CD4-positive, alpha-beta T cell (primary cell): Measurements from ENCODE around the gene TMEM132D. TPM values are rescaled to one million over a fixed set of nuclear protein-coding genes. Genes with fewer than 3 reads are reported as not detected.

Experiments used
- ATAC-seq: fragments of 200-7000 bp; cut with Tn5 transposase; one replicate; pipeline ENCODE4 v1.10.0; 2022; ENCODE audit warnings: mild to moderate bottlenecking; ENCODE audit not compliant: poor library complexity
- CTCF ChIA-PET: fragments of 350-600 bp; sonication (Branson Sonifier 250); formaldehyde crosslinking; loops from one replicate; lab custom pipeline; 2021; ENCODE audit warnings: antibody characterized with exemption, inconsistent platforms; lab: Charles Lee
- POLR2A ChIA-PET: fragments of 350-600 bp; sonication (Branson Sonifier 250); formaldehyde crosslinking; loops from one replicate; lab custom pipeline; 2021; ENCODE audit warnings: antibody characterized with exemption, inconsistent platforms; lab: Charles Lee
- DNase-seq, 14 experiments: peaks; one replicate each; pipeline ENCODE4 v3.0.0-alpha.2; 2013 to 2020; ENCODE audit warnings: mixed read lengths in 2 of 14
- H3K27ac ChIP-seq, 2 donors: one replicate each; pipeline versions ENCODE4 v1.5.1 to v1.7.0; 2013; ENCODE audit warnings: low read length in 2 of 2, low read depth in 1 of 2, mild to moderate bottlenecking in 1 of 2
- H3K27me3 ChIP-seq, 2 experiments: 1 replicate in 1 of 2; 2 replicates in 1 of 2; pipeline versions ENCODE4 v1.6.1 to v1.7.0; 2013; ENCODE audit warnings: low read length in 2 of 2, control low read depth in 1 of 2, mild to moderate bottlenecking in 1 of 2, moderate library complexity in 1 of 2; ENCODE audit not compliant: insufficient read depth in 2 of 2, control insufficient read depth in 1 of 2
- H3K36me3 ChIP-seq: one replicate; pipeline ENCODE4 v1.6.1; 2013; ENCODE audit warnings: low read length, control low read depth; ENCODE audit not compliant: insufficient read depth
- H3K4me1 ChIP-seq: one replicate; pipeline ENCODE4 v1.6.1; 2013; ENCODE audit warnings: low read length, control low read depth; ENCODE audit not compliant: insufficient read depth
- H3K4me3 ChIP-seq: one replicate; pipeline ENCODE4 v1.5.1; 2013; ENCODE audit warnings: mild to moderate bottlenecking, low read length, moderate library complexity
- H3K9me3 ChIP-seq, 2 experiments: 1 replicate in 1 of 2; 2 replicates in 1 of 2; pipeline versions ENCODE4 v1.6.1 to v1.7.0; 2013; ENCODE audit warnings: low read length in 2 of 2, mild to moderate bottlenecking in 2 of 2, control low read depth in 1 of 2, moderate library complexity in 1 of 2; ENCODE audit not compliant: control insufficient read depth in 1 of 2, insufficient read depth in 1 of 2
- H3K27ac Mint-ChIP-seq: one replicate; pipeline ENCODE4 v1.8.0; 2020; ENCODE audit warnings: mixed read lengths
- H3K27me3 Mint-ChIP-seq: one replicate; pipeline ENCODE4 v1.8.0; 2021; ENCODE audit warnings: mixed read lengths
- H3K36me3 Mint-ChIP-seq: one replicate; pipeline ENCODE4 v1.8.0; 2021; ENCODE audit warnings: low read depth, mixed read lengths
- H3K4me1 Mint-ChIP-seq: one replicate; pipeline ENCODE4 v1.8.0; 2021; ENCODE audit warnings: low read depth, mixed read lengths
- H3K4me3 Mint-ChIP-seq: one replicate; pipeline ENCODE4 v1.8.0; 2020; ENCODE audit warnings: mild to moderate bottlenecking, mixed read lengths
- H3K9me3 Mint-ChIP-seq: one replicate; pipeline ENCODE4 v1.8.0; 2020; ENCODE audit warnings: mixed read lengths
- CTCF ChIP-seq: fragments of 200-600 bp; IDR thresholded peaks from one replicate; pipeline ENCODE4 v1.8.0; 2022; ENCODE audit warnings: antibody characterized with exemption, mild to moderate bottlenecking
- intact Hi-C, 2 experiments: fragments of 100-400 bp; cut with DNase I in 1 of 2; cut with micrococcal nuclease in 1 of 2; formaldehyde crosslinking; loops; one replicate each; pipeline versions ENCODE4 v1.15.1 to v1.9.0; 2023 to 2025; cut with DNase I, micrococcal nuclease
- total RNA-seq, 174 experiments: library from RNA in 2 of 174; stranded (reverse) in 2 of 174; gene quantifications; one replicate each; pipeline ENCODE4 v1.2.3 and lab custom pipeline; 2021 to 2026

TMEM132D gene
- total RNA-seq, 2 experiments from 2014 or later: not detected

GRCh38 chr12:129351481-129351880 lies 552.3 kb downstream of the TMEM132D start:
- POLR2A ChIA-PET: no interaction called here
- intact Hi-C loops: no loop called here
- no peak for DNase-seq
- Mint-ChIP-seq H3K4me1 (no peaks in the 10 kb centered on the region), H3K27ac (no peak overlapping the region), H3K36me3 (no peaks in the 10 kb centered on the region), H3K27me3 (no peaks in the 10 kb centered on the region), H3K4me3 (no peak overlapping the region), H3K9me3 (peaks cover 13% of the 10 kb centered on the region)
- no peaks in the 10 kb centered on the region for H3K36me3 ChIP-seq
- peaks cover 0 to 4% of the 10 kb centered on the region in 2 experiments for H3K9me3 ChIP-seq
- H3K27me3 ChIP-seq: no peaks in the 10 kb centered on the region
- CTCF ChIA-PET: no interaction called here
- ATAC-seq: no peak
- TF ChIP-seq CTCF: no peak
- no peak overlapping the region for H3K27ac ChIP-seq
- no peak overlapping the region for H3K4me3 ChIP-seq
- no peaks in the 10 kb centered on the region for H3K4me1 ChIP-seq

GRCh38 chr12:129339336-129339735 lies 564.5 kb downstream of the TMEM132D start:
- Histone ChIP-seq H3K27ac (no peak overlapping the region), H3K36me3 (no peaks in the 10 kb centered on the region), H3K4me1 (no peaks in the 10 kb centered on the region), H3K4me3 (no peak overlapping the region), H3K9me3 (peaks cover 5 to 17% of the 10 kb centered on the region in 2 experiments), H3K27me3 (no peaks in the 10 kb centered on the region)
- intact Hi-C loops: no loop called here
- Mint-ChIP-seq H3K4me1 (no peaks in the 10 kb centered on the region), H3K9me3 (no peaks in the 10 kb centered on the region), H3K27me3 (no peaks in the 10 kb centered on the region), H3K4me3 (no peak overlapping the region), H3K27ac (no peak overlapping the region), H3K36me3 (no peaks in the 10 kb centered on the region)
- TF ChIP-seq CTCF: no peak
- ChIA-PET CTCF (no interaction called here), POLR2A (no interaction called here)
- no peak for DNase-seq
- ATAC-seq: no peak

- Histone ChIP-seq H3K4me3 (no peak overlapping the region), H3K4me1 (no peaks in the 10 kb centered on the region), H3K27me3 (no peaks in the 10 kb centered on the region), H3K27ac (no peak overlapping the region), H3K36me3 (no peaks in the 10 kb centered on the region), H3K9me3 (peaks cover 5 to 22% of the 10 kb centered on the region in 2 experiments)
- no peaks in the 10 kb centered on the region for H3K36me3 Mint-ChIP-seq
- no peaks in the 10 kb centered on the region for H3K4me1 Mint-ChIP-seq
- H3K4me3 Mint-ChIP-seq: no peak overlapping the region
- ChIA-PET POLR2A (no interaction called here), CTCF (no interaction called here)
- intact Hi-C loops: no loop called here
- ATAC-seq (no peak), DNase-seq (no peak)
- H3K9me3 Mint-ChIP-seq: no peaks in the 10 kb centered on the region
- no peaks in the 10 kb centered on the region for H3K27me3 Mint-ChIP-seq
- no peak overlapping the region for H3K27ac Mint-ChIP-seq
- no peak for TF ChIP-seq CTCF
Observed at GRCh38 chr12:129337413-129337812, 566.4 kb downstream of the TMEM132D start.
